ENCODE measurements around the gene RAP1GDS1.

DNA sequence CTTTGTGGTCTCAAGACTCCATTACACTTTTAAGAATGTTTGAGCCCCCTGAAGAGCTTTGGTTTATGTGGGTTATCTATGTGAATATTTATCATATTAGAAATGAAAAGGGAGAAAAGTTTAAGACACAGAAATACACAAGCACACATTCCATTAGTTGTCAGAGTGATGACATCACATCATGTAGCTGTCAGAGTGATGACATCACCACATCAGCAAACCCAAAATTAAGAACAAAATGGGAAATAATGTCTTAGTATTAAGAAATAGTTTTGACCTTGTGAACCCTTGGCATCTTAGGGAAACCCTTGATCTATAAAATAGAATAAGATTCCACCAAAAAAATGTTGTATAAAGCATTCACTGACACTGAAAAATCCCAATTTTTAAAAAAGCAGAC, 201.3 kb downstream of the RAP1GDS1 start:
- TF ChIP-seq, protein P1, sequence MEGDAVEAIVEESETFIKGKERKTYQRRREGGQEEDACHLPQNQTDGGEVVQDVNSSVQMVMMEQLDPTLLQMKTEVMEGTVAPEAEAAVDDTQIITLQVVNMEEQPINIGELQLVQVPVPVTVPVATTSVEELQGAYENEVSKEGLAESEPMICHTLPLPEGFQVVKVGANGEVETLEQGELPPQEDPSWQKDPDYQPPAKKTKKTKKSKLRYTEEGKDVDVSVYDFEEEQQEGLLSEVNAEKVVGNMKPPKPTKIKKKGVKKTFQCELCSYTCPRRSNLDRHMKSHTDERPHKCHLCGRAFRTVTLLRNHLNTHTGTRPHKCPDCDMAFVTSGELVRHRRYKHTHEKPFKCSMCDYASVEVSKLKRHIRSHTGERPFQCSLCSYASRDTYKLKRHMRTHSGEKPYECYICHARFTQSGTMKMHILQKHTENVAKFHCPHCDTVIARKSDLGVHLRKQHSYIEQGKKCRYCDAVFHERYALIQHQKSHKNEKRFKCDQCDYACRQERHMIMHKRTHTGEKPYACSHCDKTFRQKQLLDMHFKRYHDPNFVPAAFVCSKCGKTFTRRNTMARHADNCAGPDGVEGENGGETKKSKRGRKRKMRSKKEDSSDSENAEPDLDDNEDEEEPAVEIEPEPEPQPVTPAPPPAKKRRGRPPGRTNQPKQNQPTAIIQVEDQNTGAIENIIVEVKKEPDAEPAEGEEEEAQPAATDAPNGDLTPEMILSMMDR (conservative IDR thresholded peaks at IDR 0.05), result no peak
- no peak for TF ChIP-seq EZH2 (IDR thresholded peaks at IDR 0.05; ENCODE audit: low read depth)

Measured in PC-9 (cell line).